ENCODE results near the gene SORCS2. TPM values are rescaled to one million over a fixed set of nuclear protein-coding genes. Genes with fewer than 3 reads are reported as not detected.

SORCS2 gene
- total RNA-seq, 1 donor from 2014 or later: not detected

DNA sequence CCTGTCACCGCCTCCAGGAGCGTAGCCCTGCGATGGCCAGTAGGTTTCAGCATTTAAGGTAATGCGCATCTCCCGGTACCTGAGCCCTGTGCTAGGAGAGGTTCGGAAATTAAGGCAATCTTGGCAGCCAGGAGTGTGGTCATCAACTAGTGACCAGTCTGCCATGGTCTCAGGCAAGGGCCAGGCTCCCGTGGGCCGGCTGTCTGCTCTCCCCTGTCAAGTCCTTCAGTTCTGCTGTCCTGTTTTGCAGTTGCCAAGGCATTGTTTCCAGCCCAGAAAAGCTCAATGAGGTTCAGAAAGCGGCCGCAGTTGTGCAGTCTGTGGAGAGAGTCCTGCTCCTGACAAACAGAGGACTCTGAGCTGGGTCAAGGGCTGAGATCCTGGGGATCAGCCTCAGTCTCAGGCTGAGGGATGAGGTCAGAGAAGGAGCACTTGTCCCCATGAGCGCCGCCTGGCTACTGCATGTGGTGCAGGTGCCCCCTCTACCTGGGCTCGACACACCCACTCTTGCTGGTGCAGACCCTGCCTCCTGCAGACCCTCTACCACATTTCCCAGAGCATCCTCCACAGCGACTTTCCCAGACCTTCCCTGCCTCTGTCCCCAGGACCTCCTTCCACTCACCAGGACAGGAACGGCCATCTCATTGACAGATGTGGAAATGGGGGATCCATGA is 295.8 kb downstream of the SORCS2 start:
- ATAC-seq (ENCODE audit: low read depth): no peak
- CTCF ChIA-PET: no interaction called here
- no peak overlapping the region for H3K27ac Mint-ChIP-seq
- no peaks in the 10 kb centered on the region for H3K4me1 Mint-ChIP-seq
- no peaks in the 10 kb centered on the region for H3K36me3 Mint-ChIP-seq (ENCODE audit: low read depth)
- POLR2A ChIA-PET: no interaction called here
- no peak for DNase-seq
- TF ChIP-seq, protein P1, sequence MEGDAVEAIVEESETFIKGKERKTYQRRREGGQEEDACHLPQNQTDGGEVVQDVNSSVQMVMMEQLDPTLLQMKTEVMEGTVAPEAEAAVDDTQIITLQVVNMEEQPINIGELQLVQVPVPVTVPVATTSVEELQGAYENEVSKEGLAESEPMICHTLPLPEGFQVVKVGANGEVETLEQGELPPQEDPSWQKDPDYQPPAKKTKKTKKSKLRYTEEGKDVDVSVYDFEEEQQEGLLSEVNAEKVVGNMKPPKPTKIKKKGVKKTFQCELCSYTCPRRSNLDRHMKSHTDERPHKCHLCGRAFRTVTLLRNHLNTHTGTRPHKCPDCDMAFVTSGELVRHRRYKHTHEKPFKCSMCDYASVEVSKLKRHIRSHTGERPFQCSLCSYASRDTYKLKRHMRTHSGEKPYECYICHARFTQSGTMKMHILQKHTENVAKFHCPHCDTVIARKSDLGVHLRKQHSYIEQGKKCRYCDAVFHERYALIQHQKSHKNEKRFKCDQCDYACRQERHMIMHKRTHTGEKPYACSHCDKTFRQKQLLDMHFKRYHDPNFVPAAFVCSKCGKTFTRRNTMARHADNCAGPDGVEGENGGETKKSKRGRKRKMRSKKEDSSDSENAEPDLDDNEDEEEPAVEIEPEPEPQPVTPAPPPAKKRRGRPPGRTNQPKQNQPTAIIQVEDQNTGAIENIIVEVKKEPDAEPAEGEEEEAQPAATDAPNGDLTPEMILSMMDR (IDR thresholded peaks at IDR 0.05): no peak
- intact Hi-C loops (cut with micrococcal nuclease): no loop called here
- no peak overlapping the region for H3K4me3 Mint-ChIP-seq
- H3K9me3 Mint-ChIP-seq: no peaks in the 10 kb centered on the region
- peaks cover 4% of the 10 kb centered on the region for H3K27me3 Mint-ChIP-seq

DNA sequence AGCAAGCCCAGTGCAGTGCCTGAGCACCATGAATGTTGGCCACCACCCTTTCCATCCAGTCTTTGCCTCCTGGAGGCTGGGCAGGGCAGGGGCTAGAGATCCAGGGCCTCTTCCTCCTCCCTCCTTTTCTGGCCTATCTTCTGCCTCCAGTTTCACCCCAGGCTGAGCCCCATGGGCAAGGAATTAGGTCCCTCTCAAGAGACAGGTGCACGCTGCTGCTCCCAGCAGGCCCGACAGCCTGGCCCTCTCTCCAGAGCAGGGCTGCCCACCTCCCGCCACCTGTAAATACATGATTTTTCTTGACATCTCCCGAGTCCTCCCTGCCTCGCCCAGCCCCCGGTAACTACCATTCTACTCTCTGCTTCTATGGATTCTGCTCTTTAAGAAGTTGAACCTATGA is 299.6 kb downstream of the SORCS2 start:
- intact Hi-C loops (cut with micrococcal nuclease): no loop called here
- TF ChIP-seq, protein P1 (IDR thresholded peaks at IDR 0.05): no peak
- no peaks in the 10 kb centered on the region for H3K36me3 Mint-ChIP-seq (ENCODE audit: low read depth)
- no peaks in the 10 kb centered on the region for H3K9me3 Mint-ChIP-seq
- H3K4me3 Mint-ChIP-seq: no peak overlapping the region
- CTCF ChIA-PET: no interaction called here
- DNase-seq (no peak), ATAC-seq (ENCODE audit: low read depth) (no peak)
- peaks cover 4% of the 10 kb centered on the region for H3K27me3 Mint-ChIP-seq
- H3K27ac Mint-ChIP-seq: no peak overlapping the region
- no peaks in the 10 kb centered on the region for H3K4me1 Mint-ChIP-seq
- POLR2A ChIA-PET: no interaction called here

DNA sequence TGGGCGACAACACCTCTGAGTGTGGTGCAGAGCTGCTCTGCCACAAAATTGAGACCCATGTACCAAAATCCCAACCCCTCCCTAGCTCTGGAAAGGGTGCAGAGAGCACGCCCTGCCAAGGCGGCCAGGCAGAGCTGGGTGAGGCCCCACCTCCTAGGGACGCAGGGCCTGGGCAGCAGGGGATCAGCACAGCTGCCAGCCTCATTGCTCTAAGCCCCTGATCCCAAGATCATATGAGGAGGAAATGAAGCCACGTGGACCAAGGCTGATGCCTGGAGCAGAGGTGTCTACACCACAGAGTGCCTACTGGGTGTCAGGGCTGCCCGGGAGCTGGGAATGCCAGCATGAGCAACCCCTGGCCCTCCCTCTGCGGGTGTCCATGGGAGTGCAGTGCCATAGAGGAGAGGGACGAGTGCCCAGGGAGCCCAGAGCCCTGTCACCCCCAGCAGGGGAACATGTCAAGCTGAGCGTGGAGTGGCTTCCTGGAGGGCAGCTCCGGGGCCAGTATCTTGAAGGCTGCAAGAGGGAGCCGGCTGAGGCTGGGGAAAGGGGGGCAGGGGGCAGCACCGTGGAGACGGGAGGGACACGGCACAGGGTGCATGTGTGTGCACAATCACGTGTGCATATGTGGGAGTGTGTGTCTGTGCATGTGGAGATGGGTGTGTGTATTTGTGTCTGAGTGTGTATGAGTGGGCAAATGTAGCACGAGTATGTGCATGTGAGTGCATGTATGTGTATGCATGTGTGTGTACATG is 306.3 kb downstream of the SORCS2 start:
- ChIA-PET POLR2A (no interaction called here), CTCF (no interaction called here)
- intact Hi-C loops (cut with micrococcal nuclease): no loop called here
- H3K4me1 Mint-ChIP-seq: no peaks in the 10 kb centered on the region
- ATAC-seq (ENCODE audit: low read depth) (no peak), DNase-seq (no peak)
- H3K36me3 Mint-ChIP-seq (ENCODE audit: low read depth): no peaks in the 10 kb centered on the region
- TF ChIP-seq, protein P1 (IDR thresholded peaks at IDR 0.05): no peak
- no peak overlapping the region for H3K4me3 Mint-ChIP-seq
- H3K9me3 Mint-ChIP-seq: no peaks in the 10 kb centered on the region
- no peak overlapping the region for H3K27ac Mint-ChIP-seq
- H3K27me3 Mint-ChIP-seq: no peaks in the 10 kb centered on the region

DNA sequence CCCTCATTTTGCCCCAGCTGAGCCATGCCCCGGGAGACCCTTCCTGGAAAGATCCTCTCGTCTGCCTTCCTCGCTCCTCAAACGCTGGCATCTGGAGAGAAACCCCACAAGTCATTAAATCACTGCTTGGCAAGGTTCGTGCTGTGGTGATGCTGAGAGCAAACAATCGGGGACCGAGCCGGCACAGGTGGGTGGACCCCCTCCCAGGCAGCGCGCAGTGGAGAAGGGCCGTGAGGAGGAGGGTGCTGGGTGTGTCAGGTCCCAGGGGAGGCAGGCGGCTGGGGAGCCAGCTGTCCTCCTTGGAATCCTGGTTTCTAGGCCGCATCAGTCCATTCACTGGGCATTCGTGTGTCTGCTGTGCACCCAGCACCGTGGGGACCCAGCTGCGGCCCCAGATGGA is 307.3 kb downstream of the SORCS2 start:
- CTCF ChIA-PET: no interaction called here
- Mint-ChIP-seq H3K4me3 (no peak overlapping the region), H3K27me3 (no peaks in the 10 kb centered on the region)

DNA sequence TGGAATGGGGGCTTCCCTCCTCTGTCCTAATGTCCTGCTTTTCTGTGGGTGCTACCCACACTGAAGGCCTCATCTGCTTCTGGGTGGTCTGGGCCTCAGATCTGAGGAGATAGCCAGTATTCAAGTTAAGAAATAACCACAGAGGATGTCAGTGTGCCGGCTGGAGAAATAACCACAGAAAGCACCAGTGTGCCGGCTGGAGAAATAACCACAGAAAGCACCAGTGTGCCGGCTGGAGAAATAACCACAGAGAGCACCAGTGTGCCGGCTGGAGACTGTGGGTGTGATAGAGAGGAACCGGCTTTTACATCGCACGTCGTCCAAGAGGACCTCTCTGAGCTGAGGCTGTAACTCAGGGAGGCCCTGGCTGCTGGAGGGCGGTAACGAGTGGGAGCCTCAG is 308.1 kb downstream of the SORCS2 start:
- DNase-seq (no peak), ATAC-seq (ENCODE audit: low read depth) (no peak)
- intact Hi-C loops (cut with micrococcal nuclease): no loop called here
- CTCF ChIA-PET: no interaction called here
- Mint-ChIP-seq H3K4me1 (no peaks in the 10 kb centered on the region), H3K27me3 (no peaks in the 10 kb centered on the region), H3K4me3 (no peak overlapping the region), H3K36me3 (ENCODE audit: low read depth) (no peaks in the 10 kb centered on the region), H3K9me3 (no peaks in the 10 kb centered on the region), H3K27ac (no peak overlapping the region)
- TF ChIP-seq, protein P1 (IDR thresholded peaks at IDR 0.05): no peak
- POLR2A ChIA-PET: no interaction called here

More for the DNA sequence above, 307.3 kb downstream of the SORCS2 start:
- Mint-ChIP-seq H3K36me3 (ENCODE audit: low read depth) (no peaks in the 10 kb centered on the region), H3K4me1 (no peaks in the 10 kb centered on the region), H3K9me3 (no peaks in the 10 kb centered on the region), H3K27ac (no peak overlapping the region)
- no peak for DNase-seq
- TF ChIP-seq, protein P1 (IDR thresholded peaks at IDR 0.05): no peak
- intact Hi-C loops (cut with micrococcal nuclease): no loop called here
- no peak for ATAC-seq (ENCODE audit: low read depth)
- POLR2A ChIA-PET: no interaction called here

All from activated B cell treated with CpG ODN at 0.5 μM for 24 hours (primary cell).